Activated T-cell treated with anti-CD3 and anti-CD28 coated beads, Interleukin-2, amount 50 U/mL, for 72 hours (primary cell): Measurements from ENCODE around the gene TCF20. TPM values are rescaled to one million over a fixed set of nuclear protein-coding genes. Genes with fewer than 3 reads are reported as not detected.

ENCODE experiments used
- total RNA-seq, 2 donors: library from RNA; stranded (reverse); gene quantifications; one replicate each; pipeline ENCODE4 v1.2.3, GENCODE V29; 2022

TCF20 gene
- total RNA-seq, 2 donors from 2014 or later = 64.0 to 82.8 TPM

Other genes with a start within 250 kb of the TCF20 start
- gene NAGA, start 199.8 kb downstream of the TCF20 start, total RNA-seq = 10 to 100 TPM; 18.6 to 27.5 TPM
- 1 to 10 TPM; 2.4 to 3.8 TPM for gene PHETA2, start 196.4 kb downstream of the TCF20 start, total RNA-seq
- 100 to 1,000 TPM; 103 to 105 TPM for gene SMDT1, start 191.0 kb downstream of the TCF20 start, total RNA-seq
- gene NDUFA6, start 179.9 kb downstream of the TCF20 start, total RNA-seq = 10 to 100 TPM; 87.8 to 91.7 TPM
- 1 to 10 TPM; 6.6 to 6.8 TPM for gene CYP2D6, start 139.8 kb downstream of the TCF20 start, total RNA-seq
- gene NFAM1, start 161.8 kb upstream of the TCF20 start, total RNA-seq = under 1 TPM; 0.19 to 0.31 TPM
- 10 to 100 TPM; 32.5 to 35.9 TPM for gene RRP7A, start 249.1 kb upstream of the TCF20 start, total RNA-seq